ENCODE results near the gene GDPD1.
A peak's percentile ranks its signal among the peaks of the same experiment; 100 is the strongest.
"Not testable (repeated sequence)": the region's sequence is repeated elsewhere in the genome, so short reads cannot be mapped to it uniquely, and the experiment has no call there.

The GDPD1 gene

GRCh38 chr17:59257101-59257500, 36.8 kb downstream of the GDPD1 start:
- DNase-seq, result no peak

DNA sequence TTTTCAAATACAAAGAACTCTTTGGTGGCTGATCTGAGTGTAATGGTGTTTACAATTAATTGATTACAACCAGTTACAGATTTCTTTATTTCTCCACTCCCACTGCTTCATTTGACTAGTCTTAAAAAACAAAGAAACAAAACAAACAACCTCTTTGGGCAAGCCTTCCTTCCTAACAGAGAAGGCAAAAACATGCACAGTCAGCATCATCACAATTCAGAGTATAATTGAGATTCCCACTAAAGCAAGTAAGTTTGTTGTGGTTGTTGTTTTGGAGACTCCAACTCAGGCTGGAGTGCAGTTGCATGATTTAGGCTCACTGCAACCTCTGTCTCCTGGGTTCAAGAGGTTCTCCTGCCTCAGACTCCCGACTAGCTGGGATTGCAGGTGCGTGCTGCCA, 40.4 kb downstream of the GDPD1 start:
- no peak for DNase-seq

DNA sequence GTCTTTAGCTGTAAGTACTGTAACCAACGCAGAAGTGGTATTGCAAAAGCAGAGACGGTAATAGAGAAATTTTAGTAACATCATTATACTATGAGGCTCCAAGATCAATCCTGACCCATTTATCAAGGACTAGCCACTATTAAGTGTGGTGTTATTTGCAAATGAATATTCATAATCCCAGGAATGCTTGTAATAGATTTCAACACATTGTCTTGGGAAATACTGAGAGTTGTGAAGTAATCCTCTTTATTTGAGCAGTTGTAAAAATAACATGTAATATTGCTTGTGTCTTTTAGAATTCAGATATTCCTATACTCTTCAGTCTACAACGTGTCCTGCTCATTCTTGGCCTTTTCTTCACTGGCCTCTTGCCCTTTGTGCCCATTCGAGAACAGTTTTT, 46.4 kb downstream of the GDPD1 start:
- no peak for DNase-seq

DNA sequence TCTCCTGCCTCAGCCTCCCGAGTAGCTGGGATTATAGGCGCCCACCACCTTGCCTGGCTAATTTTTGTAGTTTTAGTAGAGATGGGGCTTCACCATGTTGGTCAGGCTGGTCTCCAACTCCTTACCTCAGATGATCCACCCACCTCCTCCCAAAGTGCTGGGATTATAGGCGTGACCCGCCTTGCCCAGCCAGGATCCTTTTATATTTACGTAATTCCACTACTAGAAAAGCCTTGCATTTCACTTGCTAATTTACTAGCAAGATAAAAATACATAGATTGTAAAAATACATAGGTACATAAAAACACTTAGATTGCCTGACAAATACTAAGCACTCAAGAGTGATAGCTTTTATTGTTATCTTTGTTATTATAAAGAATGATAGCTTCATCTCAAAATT, 47.5 kb downstream of the GDPD1 start:
- no peak for DNase-seq

DNA sequence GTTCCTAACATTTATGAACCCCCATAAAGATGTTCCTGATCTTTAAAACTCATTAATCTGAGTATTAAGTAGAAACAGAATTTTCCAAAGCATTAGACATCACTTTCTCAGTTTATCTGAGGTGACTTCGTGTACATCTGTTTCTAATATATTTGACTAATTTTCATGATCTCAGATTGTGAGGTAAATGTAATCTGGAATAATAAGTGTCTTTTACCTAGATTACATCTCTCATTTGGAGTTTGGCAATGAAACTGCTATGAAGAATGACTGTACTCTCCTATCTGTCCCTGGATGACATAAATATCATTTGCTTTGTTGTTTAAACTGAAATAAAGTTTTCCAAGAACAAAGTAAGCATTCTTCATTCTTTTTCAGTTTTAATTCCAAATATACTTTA, 55.3 kb downstream of the GDPD1 start:
- DNase-seq, result no peak

- peak; percentile 77 for DNase-seq
Observed at GRCh38 chr17:59277031-59277430, 56.7 kb downstream of the GDPD1 start.

DNA sequence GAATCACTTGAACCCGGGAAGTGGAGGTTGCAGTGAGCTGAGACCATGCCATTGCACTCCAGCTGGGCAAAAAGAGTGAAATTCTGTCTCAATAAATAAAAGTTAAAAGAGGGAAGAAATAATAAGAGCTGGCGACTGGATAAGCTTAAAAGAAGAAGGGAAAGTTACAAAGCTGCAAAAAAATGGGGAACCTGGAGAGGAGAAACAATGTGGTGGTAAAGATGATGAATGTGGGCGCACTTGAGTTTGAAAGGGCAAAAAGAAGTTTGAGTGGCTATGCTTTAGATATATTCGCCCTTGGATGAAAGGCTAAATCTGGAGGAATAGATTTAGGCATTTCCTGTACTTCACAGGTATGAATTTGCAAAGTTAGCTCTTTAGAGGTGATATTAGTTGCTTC, 58.1 kb downstream of the GDPD1 start:
- DNase-seq, result peak; percentile 33

DNA sequence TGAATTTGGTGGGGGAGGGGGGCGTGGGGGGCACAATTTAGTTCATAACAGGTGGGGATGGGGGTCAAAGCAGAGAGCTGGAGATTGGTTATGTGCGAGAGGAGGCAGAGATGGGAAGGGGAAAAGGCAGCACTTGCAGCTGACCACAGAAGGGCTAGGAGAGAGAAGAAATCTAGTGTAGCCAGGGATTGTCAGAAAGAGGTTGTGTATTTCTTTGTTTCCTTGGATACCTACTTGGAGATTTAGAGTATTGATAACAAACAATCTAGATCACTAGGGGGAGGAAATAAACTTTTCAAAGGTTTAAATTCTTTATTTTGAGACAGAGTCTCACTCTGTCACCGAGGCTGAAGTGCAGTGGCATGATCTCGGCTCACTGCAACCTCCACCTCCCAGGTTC, 64.0 kb downstream of the GDPD1 start:
- DNase-seq, result no peak

GRCh38 chr17:59287452-59287851, 67.1 kb downstream of the GDPD1 start:
- no peak for DNase-seq

- no peak for DNase-seq
Observed at GRCh38 chr17:59287891-59288290, 67.6 kb downstream of the GDPD1 start.

DNA sequence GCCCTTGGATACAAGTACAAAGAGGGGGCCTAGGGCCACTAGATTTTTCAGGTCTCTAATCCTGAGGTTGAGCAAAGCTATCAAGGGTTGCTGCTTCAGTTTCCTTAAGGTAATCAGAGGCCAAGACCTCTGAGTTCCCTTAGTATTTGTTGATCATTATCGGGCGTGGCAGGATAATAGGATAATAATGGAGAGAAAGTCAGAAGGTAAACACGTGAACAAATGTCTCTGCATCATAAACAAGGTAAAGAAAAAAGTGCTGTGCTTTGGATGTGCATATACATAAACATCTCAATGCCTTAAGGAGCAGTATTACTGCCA, 69.6 kb downstream of the GDPD1 start:
- DNase-seq, result no peak

DNA sequence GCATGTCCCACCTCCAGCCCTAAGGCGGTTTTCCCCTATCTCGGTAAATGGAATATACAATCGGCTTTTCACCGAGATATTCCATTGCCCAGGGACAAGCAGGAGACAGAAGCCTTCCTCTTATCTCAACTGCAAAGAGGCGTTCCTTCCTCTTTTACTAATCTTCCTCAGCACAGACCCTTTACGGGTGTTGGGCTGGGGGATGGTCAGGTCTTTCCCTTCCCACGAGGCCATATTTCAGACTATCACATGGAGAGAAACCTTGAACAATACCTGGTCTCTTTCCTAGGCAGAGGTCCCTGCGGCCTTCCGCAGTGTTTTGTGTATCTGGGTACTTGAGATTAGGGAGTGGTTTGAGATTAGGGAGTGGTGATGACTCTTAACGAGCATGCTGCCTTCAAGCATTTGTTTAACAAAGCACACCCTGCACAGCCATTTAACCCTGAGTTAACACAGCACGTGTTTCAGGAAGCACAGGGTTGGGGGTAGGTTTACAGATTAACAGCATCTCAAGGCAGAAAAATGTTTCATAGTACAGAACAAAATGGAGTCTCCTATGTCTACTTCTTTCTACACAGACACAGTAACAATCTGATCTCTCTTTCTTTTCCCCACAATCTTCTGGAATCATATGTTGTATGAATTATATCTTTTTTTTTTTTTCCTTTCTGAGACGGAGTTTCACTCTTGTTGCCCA, 70.1 kb downstream of the GDPD1 start:
- DNase-seq, result not testable (repeated sequence)

DNA sequence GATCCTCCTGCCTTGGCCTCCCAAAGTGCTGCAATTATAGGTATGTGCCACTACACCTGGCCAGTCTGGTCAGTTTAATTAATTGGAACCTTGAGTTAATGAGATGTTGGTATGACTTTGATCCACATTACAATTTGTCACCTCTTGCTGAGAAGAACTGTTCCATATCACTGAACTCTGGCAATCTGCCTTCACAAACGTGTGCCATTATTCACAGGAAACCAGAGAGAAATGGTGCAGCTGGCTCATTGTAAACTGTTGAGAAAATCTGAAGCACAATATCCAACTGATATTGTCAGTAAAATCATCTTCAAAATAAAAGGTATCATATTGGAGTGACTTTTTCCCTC, 71.8 kb downstream of the GDPD1 start:
- DNase-seq, result no peak

DNA sequence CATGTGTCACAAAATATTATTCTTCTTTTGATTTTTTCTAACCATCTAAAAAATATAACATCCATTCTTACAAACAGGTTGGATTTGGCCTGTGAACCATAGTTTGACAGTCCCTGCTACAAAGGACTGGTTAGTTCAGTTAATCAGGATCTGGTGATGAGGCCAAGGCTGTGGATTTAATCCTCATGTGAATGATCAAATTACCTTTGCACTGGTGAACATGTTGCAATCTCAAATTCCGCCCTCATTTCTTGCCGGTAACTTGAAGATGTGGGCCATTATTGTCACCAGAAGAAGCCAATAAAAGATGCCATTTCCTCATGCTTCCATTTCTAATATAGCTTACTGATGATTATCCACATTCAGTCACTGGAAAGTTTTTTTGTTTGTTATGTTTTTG, 75.9 kb downstream of the GDPD1 start:
- no peak for DNase-seq

GRCh38 chr17:59298521-59298920, 78.2 kb downstream of the GDPD1 start:
- DNase-seq, result no peak

GRCh38 chr17:59299400-59300092, 79.2 kb downstream of the GDPD1 start:
- no peak for DNase-seq

DNA sequence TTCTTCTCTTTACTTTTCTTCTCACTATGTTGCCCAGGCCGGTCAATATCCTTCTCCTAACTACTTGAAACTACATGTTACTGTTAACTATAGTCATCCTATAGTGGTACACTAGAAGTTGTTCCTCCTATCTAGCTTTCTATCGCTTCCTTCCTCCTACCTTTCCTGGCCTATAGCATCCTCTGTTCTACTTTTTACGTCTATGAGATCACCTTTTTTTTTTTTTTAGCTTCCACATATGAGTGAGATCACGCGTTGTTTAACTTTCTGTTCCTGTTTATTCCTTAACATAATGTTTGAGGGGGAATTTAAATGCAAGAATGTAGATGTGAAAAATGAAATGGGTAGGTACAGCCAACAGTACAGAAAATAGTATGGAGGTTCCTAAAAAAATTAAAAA, 80.6 kb downstream of the GDPD1 start:
- DNase-seq, result peak; percentile 20

DNA sequence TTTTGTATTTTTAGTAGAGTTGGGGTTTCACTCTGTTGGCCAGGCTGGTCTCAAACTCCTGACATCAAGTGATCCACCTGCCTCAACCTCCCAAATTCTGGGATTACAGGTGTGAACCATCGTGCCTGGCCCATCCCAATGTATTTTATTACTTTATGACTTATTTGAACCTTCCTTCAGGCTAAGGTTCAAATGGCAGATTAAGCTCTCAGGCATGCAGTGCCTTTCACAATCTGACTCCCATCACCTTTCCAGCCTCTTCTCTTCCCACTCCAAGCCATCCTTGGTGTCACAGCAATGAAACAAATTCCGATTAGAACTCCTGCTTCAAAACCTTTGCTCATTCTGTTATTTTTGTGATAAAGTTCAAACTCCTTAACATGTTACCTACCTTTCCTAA, 84.5 kb downstream of the GDPD1 start:
- no peak for DNase-seq

- DNase-seq, result no peak
Observed at GRCh38 chr17:59310263-59310920, 90.1 kb downstream of the GDPD1 start.

DNA sequence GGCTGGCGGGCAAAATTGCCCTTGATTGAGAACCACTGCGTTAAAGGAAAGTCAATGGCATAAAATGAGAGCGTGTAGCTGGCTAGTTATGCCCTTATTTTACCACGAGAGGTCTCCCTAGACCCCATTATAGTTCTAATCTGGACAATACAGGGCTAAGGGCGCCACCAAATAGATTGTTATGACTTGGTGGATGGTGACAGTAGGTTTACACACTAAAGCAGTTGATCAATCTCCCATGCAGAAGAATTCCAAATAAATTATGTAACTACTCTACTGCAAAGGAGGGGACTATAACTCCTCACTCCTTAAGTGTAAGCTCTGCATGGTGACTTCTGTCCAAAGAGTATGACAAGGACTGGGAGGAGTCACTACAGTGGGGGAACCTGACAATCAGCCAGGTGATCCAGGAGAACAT, 90.7 kb downstream of the GDPD1 start:
- DNase-seq, result no peak

DNA sequence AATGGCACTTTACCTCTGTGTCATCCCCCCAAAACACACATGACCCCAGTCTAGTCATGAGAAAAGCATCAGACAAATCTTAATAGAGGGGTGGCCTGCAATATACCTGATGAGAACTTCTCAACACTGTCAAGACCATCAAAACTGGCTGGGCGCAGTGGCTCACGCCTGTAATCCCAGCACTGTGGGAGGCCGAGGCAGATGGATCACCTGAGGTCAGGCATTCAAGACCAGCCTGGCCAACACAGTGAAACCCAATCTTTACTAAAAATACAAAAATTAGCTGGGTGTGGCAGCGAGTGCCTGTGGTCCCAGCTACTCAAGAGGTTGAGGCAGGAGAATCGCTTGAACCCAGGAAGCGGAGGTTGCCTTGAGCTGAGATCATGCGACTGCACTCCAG, 91.2 kb downstream of the GDPD1 start:
- DNase-seq, result not testable (repeated sequence)

DNA sequence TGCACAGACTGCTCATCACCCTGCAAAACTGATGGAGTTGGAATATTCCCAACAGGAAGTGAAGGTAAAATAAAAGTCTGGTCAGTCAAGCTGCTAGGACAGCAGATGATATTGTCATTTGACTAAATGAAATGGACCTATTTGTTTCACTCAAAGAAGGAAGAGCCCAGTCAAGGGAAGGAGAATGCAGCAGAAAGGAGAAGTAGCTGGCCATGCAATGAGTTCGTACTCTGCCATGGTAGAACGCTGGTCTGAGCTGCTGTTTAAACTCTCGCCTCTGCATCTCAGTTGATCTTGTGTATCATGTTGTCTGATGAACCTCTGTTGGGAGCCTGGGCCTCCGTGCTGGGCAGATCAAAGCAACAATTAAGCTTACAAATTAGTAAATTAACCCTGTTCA, 95.6 kb downstream of the GDPD1 start:
- DNase-seq, result no peak

Measured in SIG-M5 (cell line).